GM12878 (cell line): ENCODE results near the gene APEX1. TPM values are rescaled to one million over a fixed set of nuclear protein-coding genes. Genes with fewer than 3 reads are reported as not detected.

Experiments
- ATAC-seq: fragments of 200-7000 bp; cut with Tn5 transposase; 3 replicates; pipeline ENCODE4 v1.9.1; 2020; ENCODE audit warnings: mild to moderate bottlenecking, moderate library complexity
- BruUV-seq: library from RNA; stranded (reverse); fragments of 400-500 nt; replicated peaks from 2 replicates; lab custom pipeline; 2021; lab: Mats Ljungman, UMichigan
- CTCF ChIA-PET: fragments of 300-600 bp; sonication (Branson Sonifier 250); formaldehyde crosslinking; extraction: SDS; loops from one replicate; lab custom pipeline; 2021; ENCODE audit warnings: inconsistent platforms; lab: Yijun Ruan, JAX
- POLR2A ChIA-PET: fragments of 350-600 bp; formaldehyde crosslinking; extraction: SDS; loops from one replicate; lab custom pipeline; 2021; ENCODE audit warnings: inconsistent platforms; lab: Charles Lee
- RAD21 ChIA-PET: fragments of 300-600 bp; sonication (Branson Sonifier 250); formaldehyde crosslinking; loops from one replicate; lab custom pipeline; 2023; ENCODE audit warnings: antibody characterized with exemption; ENCODE audit not compliant: unreplicated experiment; lab: Charles Lee
- SMC1A ChIA-PET: fragments of 300-600 bp; sonication (Branson Sonifier 250); formaldehyde crosslinking; loops from one replicate; lab custom pipeline; 2023; ENCODE audit not compliant: unreplicated experiment, uncharacterized antibody; lab: Charles Lee
- DNase-seq: peaks from one replicate; pipeline ENCODE4 v3.0.0-alpha.2; 2011; ENCODE audit warnings: low read depth, low spot score
- FAIRE-seq: peaks from 3 replicates; lab custom pipeline; 2011; peaks lifted over from hg19 to GRCh38; lab: Jason Lieb, UNC
- H2AFZ ChIP-seq: 2 replicates; pipeline ENCODE4 v1.6.0; 2011; ENCODE audit warnings: low read depth, low read length, control low read depth; ENCODE audit not compliant: control insufficient read depth
- H3K27ac ChIP-seq: 2 replicates; pipeline ENCODE4 v1.5.1; 2011; ENCODE audit warnings: control low read depth; ENCODE audit not compliant: control insufficient read depth, insufficient read depth
- H3K27me3 ChIP-seq, 2 experiments: replicated peaks in 1 of 2; 2 replicates each; pipeline versions ENCODE4 v1.6.0 to v1.6.1; 2011; ENCODE audit warnings: low read length in 1 of 2; ENCODE audit not compliant: control insufficient read depth in 2 of 2, insufficient read depth in 2 of 2
- H3K36me3 ChIP-seq, 2 experiments: 2 replicates each; pipeline ENCODE4 v1.5.1; 2011; ENCODE audit warnings: low read length in 1 of 2; ENCODE audit not compliant: control insufficient read depth in 2 of 2, insufficient read depth in 2 of 2
- H3K4me1 ChIP-seq: 2 replicates; pipeline ENCODE4 v1.6.1; 2011; ENCODE audit warnings: mild to moderate bottlenecking, low read length, moderate library complexity, mixed read lengths; ENCODE audit not compliant: control insufficient read depth, insufficient read depth
- H3K4me2 ChIP-seq: 2 replicates; pipeline ENCODE4 v1.6.0; 2011; ENCODE audit warnings: control low read depth; ENCODE audit not compliant: control insufficient read depth, insufficient read depth
- H3K4me3 ChIP-seq: fragments of 200-600 bp; sonication (generic); 2 replicates; pipeline ENCODE4 v1.5.1; 2016
- H3K79me2 ChIP-seq: 2 replicates; pipeline ENCODE4 v1.6.0; 2011; ENCODE audit warnings: low read length; ENCODE audit not compliant: control insufficient read depth, insufficient read depth
- H3K9ac ChIP-seq: 2 replicates; pipeline ENCODE4 v1.8.0; 2011; ENCODE audit warnings: low read length, control low read depth, mixed read lengths; ENCODE audit not compliant: control insufficient read depth, insufficient read depth
- H3K9me3 ChIP-seq: replicated peaks from 3 replicates; pipeline ENCODE4 v1.5.1; 2011; ENCODE audit warnings: mild to moderate bottlenecking, low read length; ENCODE audit not compliant: control insufficient read depth, insufficient read depth
- H4K20me1 ChIP-seq: 2 replicates; pipeline ENCODE4 v1.6.0; 2011; ENCODE audit not compliant: control insufficient read depth, insufficient read depth
- CBX5 ChIP-seq: sonication (generic); IDR thresholded peaks from 2 replicates; pipeline ENCODE4 v1.6.1; 2016; ENCODE audit warnings: low read depth, moderate library complexity, mild to moderate bottlenecking, inconsistent platforms
- EED ChIP-seq: sonication (generic); IDR thresholded peaks from 2 replicates; pipeline ENCODE4 v1.6.1; 2016; ENCODE audit warnings: antibody characterized with exemption, low read depth
- GATAD2B ChIP-seq: fragments of 450-650 bp; conservative IDR thresholded peaks from 2 replicates; pipeline ENCODE4 v1.6.1; 2017; ENCODE audit warnings: low read depth, mild to moderate bottlenecking, moderate library complexity
- IKZF1 ChIP-seq: fragments of 450-650 bp; conservative IDR thresholded peaks from 2 replicates; pipeline ENCODE4 v1.6.1; 2017; ENCODE audit warnings: antibody characterized with exemption, mild to moderate bottlenecking
- MXI1 ChIP-seq: fragments of 150-350 bp; IDR thresholded peaks from 2 replicates; pipeline ENCODE4 v1.6.1; 2011; ENCODE audit warnings: low read depth, mild to moderate bottlenecking, inconsistent platforms, low read length, improper control_type of control experiment
- MYB ChIP-seq: fragments of 150-350 bp; IDR thresholded peaks from 2 replicates; pipeline ENCODE4 v1.6.1; 2014; ENCODE audit warnings: mild to moderate bottlenecking, low read depth, low read length, borderline replicate concordance
- NBN ChIP-seq: fragments of 450-650 bp; IDR thresholded peaks from 2 replicates; pipeline ENCODE4 v1.6.1; 2016
- TCF12 ChIP-seq: IDR thresholded peaks from 2 replicates; pipeline ENCODE4 v1.6.1; 2011; ENCODE audit warnings: low read depth, mild to moderate bottlenecking, low read length
- WGBS: methylation state at CpG from one replicate; pipeline ENCODE4 v1.1.6; 2016; ENCODE audit warnings: low lambda C conversion rate; ENCODE audit not compliant: insufficient replicate concordance, insufficient coverage; ENCODE audit errors: missing lambda C conversion rate; 5-methylcytosine and 5-hydroxymethylcytosine counted together
- in situ Hi-C: fragments of 300-500 bp; cut with MboI; formaldehyde crosslinking; loops from 9 replicates; pipeline ENCODE4 v1.14.3; 2018; ENCODE audit warnings: mixed read lengths
- intact Hi-C: fragments of 100-400 bp; cut with micrococcal nuclease; formaldehyde crosslinking; loops from one replicate; pipeline ENCODE4 v1.14.2; 2022; ENCODE audit not compliant: unreplicated experiment
- polyA plus RNA-seq, 11 experiments: library from polyadenylated mRNA; depleted of rRNA in 4 of 11; unstranded in 6 of 11; stranded (reverse) in 5 of 11; fragments of >200 nt; fragmentation: Nextera tagmentation in 4 of 11; fragmentation: Illumina TruSeq in 1 of 11; extraction: Ambion mirVana in 4 of 11; extraction: Trizol in 1 of 11; gene quantifications; 1 replicate in 1 of 11; 2 replicates in 10 of 11; pipeline versions ENCODE4 v1.2.1 to v1.2.3, GENCODE V29; 2011 to 2016; ENCODE audit warnings: inconsistent platforms in 2 of 11, missing spikeins in 2 of 11, low read depth in 1 of 11
- total RNA-seq, 4 experiments: library from RNA; depleted of rRNA in 3 of 4; stranded (reverse); fragments of >200 nt in 3 of 4; fragmentation: Illumina TruSeq in 1 of 4; extraction: Trizol in 1 of 4; gene quantifications; 2 replicates each; pipeline versions ENCODE4 v1.2.1 to v1.2.3, GENCODE V29; 2013 to 2021
- TF ChIP-seq, protein P1 (sequence below), 3 experiments: IDR thresholded peaks in 2 of 3; conservative IDR thresholded peaks in 1 of 3; 2 replicates each; pipeline ENCODE4 v1.5.1; 2011; ENCODE audit warnings: low read depth in 3 of 3, low read length in 3 of 3, mild to moderate bottlenecking in 3 of 3, control low read depth in 2 of 3, moderate library complexity in 2 of 3, inconsistent platforms in 1 of 3, mixed read lengths in 1 of 3; ENCODE audit not compliant: control insufficient read depth in 2 of 3, insufficient read depth in 1 of 3; ENCODE audit errors: extremely low read depth in 1 of 3

The APEX1 gene
- total and polyA plus RNA-seq, 10 of the 15 experiments (the other 5 are each of a cell fraction or from before 2014, with no cell fraction given) = 115 to 407 (median 300) TPM

- Histone ChIP-seq H3K9ac (no peak overlapping the region; the same call in 1 of the 2 replicates), H2AFZ (peak overlapping the region; percentile 83), H3K9me3 (no peaks in the 10 kb centered on the region), H3K4me2 (peak overlapping the region; percentile 88), H3K27me3 (no peaks in the 10 kb centered on the region), H3K36me3 (peaks cover 0 to 9% of the 10 kb centered on the region in 2 experiments; a peak in 3 of 4 replicates), H4K20me1 (no peaks in the 10 kb centered on the region), H3K27ac (no peak overlapping the region), H3K79me2 (peaks cover 31% of the 10 kb centered on the region), H3K4me1 (peaks cover 7% of the 10 kb centered on the region; the same call in 1 of the 2 replicates), H3K4me3 (peak overlapping the region; percentile 85)
- in situ Hi-C loops (no loop called here), intact Hi-C loops (no loop called here)
- DNase-seq (no peak), ATAC-seq (no peak; the same call in 1 of the 3 replicates), FAIRE-seq (no peak)
- ChIA-PET POLR2A (interaction anchor here (1.8 to 4.3 kb wide), 2 partner anchors 20 to 23 kb away, joined by 10 to 28 read pairs; no protein-coding TSS in a partner anchor), SMC1A (interaction anchor here (1.1 kb wide), 1 partner anchor 13 kb away, joined by 3 read pairs; no protein-coding TSS in a partner anchor), CTCF (interaction anchor here (1.0 to 3.2 kb wide), 4 partner anchors 7 to 53 kb away, joined by 4 to 10 read pairs (median 4); partner anchors contain the start of gene PIP4P1), RAD21 (interaction anchor here (2.4 kb wide), 1 partner anchor 20 kb away, joined by 20 read pairs; no protein-coding TSS in a partner anchor)
- TF ChIP-seq MYB = no peak
- no TSS peak for BruUV-seq
- WGBS = 24% methylated on average over 16 of the region's 16 CpGs
Measured at GRCh38 chr14:20468764-20469241, 13.8 kb downstream of the APEX1 start.

DNA sequence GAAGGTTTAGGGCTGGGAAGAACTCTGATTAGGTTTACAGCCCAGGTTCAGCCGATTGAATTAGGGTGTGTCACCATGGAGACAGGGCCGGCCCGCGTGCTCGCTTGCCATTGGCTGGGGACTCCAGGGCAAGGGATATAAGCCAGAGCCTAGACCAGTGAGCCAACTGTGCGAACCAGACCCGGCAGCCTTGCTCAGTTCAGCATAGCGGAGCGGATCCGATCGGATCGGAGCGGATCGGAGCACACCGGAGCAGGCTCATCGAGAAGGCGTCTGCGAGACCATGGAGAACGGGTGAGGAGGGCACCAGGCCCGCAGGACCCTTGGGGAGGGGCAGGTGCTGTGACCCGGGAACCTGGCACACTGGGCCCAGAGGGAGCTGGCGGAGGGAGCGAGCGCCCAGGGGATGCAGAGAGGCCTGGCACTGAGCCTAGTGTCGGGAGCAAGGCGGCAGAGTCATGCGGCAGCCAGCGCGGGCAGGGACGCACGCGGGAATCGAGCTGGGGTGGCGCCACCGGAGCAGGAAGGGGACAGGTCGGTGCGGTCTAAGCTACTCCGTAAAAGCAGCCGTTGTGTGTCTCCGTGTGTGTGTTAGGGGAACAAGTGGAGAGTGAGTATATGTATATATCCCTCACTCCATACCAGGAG, 14.3 kb downstream of the APEX1 start, which contains the start of gene PNP:
Gene PNP (plus strand): TSS at position 165 of the 648 bp plus-strand sequence. CDS start 119 bp downstream, at position 284.
- in situ Hi-C loops (no loop called here), intact Hi-C loops (no loop called here)
- Histone ChIP-seq H4K20me1 (no peaks in the 10 kb centered on the region), H3K9me3 (no peaks in the 10 kb centered on the region), H3K27ac (peak within 1 kb of the TSS; percentile 69), H3K4me2 (peak within 1 kb of the TSS; percentile 88), H3K36me3 (peaks cover 2 to 14% of the 10 kb centered on the region in 2 experiments), H2AFZ (peak within 1 kb of the TSS; percentile 83), H3K4me1 (peaks cover 7% of the 10 kb centered on the region; the same call in 1 of the 2 replicates), H3K27me3 (no peaks in the 10 kb centered on the region), H3K9ac (peak within 1 kb of the TSS; percentile 83), H3K79me2 (peaks cover 31% of the 10 kb centered on the region), H3K4me3 (peak within 1 kb of the TSS; percentile 85)
- POLR2A ChIA-PET = interaction anchor here (0.7 to 4.3 kb wide), 13 partner anchors 8 to 139 kb away, joined by 3 to 28 read pairs (median 4); partner anchors contain the start of genes CCNB1IP1, OSGEP, PIP4P1 and TEP1
- WGBS = under 1% methylated on average over 38 of the region's 40 CpGs
- DNase-seq (peak; percentile 65), ATAC-seq (peak; percentile 97), FAIRE-seq (peak; percentile 66)
- CTCF ChIA-PET = interaction anchor here (0.6 to 3.2 kb wide), 14 partner anchors 8 to 142 kb away, joined by 3 to 12 read pairs (median 4); partner anchors contain the start of genes APEX1 and PIP4P1
- SMC1A ChIA-PET = interaction anchor here (0.7 to 4.7 kb wide), 6 partner anchors 8 to 142 kb away, joined by 3 to 36 read pairs (median 6); partner anchors contain the start of gene PIP4P1
- RAD21 ChIA-PET = interaction anchor here (0.9 to 2.4 kb wide), 10 partner anchors 8 to 142 kb away, joined by 3 to 20 read pairs (median 4); partner anchors contain the start of genes APEX1, OSGEP, PIP4P1 and TEP1
- BruUV-seq = TSS peak; percentile 57
- peak; percentile 48 for TF ChIP-seq IKZF1
- peak; percentile 59 for TF ChIP-seq MXI1
- TF ChIP-seq EED = no peak
- TF ChIP-seq GATAD2B = peak; percentile 56; the same call in 1 of the 2 replicates
- TF ChIP-seq MYB = no peak
- TF ChIP-seq, protein P1, sequence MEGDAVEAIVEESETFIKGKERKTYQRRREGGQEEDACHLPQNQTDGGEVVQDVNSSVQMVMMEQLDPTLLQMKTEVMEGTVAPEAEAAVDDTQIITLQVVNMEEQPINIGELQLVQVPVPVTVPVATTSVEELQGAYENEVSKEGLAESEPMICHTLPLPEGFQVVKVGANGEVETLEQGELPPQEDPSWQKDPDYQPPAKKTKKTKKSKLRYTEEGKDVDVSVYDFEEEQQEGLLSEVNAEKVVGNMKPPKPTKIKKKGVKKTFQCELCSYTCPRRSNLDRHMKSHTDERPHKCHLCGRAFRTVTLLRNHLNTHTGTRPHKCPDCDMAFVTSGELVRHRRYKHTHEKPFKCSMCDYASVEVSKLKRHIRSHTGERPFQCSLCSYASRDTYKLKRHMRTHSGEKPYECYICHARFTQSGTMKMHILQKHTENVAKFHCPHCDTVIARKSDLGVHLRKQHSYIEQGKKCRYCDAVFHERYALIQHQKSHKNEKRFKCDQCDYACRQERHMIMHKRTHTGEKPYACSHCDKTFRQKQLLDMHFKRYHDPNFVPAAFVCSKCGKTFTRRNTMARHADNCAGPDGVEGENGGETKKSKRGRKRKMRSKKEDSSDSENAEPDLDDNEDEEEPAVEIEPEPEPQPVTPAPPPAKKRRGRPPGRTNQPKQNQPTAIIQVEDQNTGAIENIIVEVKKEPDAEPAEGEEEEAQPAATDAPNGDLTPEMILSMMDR (IDR thresholded peaks at IDR 0.05 in 2 of 3, conservative IDR thresholded peaks at IDR 0.05 in 1 of 3; ENCODE audit: control insufficient read depth in 2 of 3, extremely low read depth in 1 of 3, insufficient read depth in 1 of 3, low read depth in 3 of 3, low read length in 3 of 3) = 0 out of 6 replicates have a peak, but pooled peaks of 1 of the 3 experiments have one; percentile 7
- TF ChIP-seq CBX5 = no peak
- TF ChIP-seq TCF12 = peak; percentile 72; the same call in 1 of the 2 replicates
- TF ChIP-seq NBN = peak; percentile 72
